HG03558 (cell line): ENCODE data around the gene TMED6.

Source experiments
- ATAC-seq: cut with Tn5 transposase; IDR thresholded peaks from one replicate; pipeline ENCODE4 v1.9.1; 2021; ENCODE audit warnings: moderate number of reproducible peaks; ENCODE audit not compliant: unreplicated experiment; ENCODE audit errors: extremely low read depth

TMED6 gene

DNA sequence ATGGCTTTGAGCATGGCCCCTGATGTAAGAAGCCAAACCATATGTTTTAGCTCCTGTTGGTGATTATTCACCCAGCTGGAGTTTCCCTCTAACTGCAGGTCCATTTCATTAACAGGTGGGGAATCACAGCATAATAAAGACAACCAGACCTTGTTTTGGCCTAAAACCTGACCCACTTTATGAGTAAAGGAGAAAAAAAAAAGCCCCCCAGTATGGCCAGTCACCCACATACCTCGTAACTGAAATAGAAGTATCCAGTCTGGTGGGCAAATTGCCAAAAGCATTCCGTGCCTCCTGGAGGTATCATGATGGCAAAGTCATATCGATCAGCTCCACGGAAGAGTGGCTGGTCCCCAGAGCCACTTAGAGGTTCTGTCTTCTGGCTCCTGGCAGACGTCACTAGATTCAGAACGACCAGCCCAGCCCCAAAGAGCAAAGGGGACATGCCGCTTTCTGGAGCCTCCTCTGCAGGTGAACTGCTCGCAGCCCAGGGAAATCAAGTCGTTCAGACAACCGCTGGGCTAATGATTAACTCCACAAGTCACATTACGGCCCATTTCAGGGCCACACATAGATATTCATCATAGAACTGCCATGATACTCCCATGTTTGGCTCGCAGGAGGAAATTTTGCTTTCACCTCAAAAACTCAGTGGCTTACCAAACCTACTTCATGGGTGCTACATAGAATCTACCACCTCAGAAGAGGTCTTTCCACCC lies at the start of gene TMED6:
TMED6 (minus strand) TSS at position 478 of the 719 bp plus-strand sequence; CDS start at position 445, 33 bp downstream.
- no peak for ATAC-seq

DNA sequence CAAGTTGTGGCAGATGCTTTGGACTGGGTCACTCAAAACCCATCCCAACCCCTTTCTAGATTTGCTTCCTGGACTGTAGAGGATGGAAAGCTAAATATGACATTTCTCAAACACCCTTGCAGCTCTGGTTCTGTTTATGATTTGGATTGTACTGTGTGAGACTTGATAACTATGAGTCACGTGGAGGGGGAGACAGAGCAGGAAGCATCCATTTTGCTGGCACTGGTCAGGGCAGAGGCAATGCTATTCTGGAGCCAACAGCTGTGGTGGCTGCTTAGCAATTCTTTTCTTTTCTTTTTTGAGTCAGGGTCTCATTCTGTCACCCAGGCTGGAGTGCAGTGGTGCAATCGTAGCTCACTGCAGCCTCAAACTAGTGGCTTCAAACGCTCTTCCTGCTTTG lies 47.8 kb upstream of the TMED6 start:
- no peak for ATAC-seq

- no peak for ATAC-seq
These were observed 46.4 kb upstream of the TMED6 start for GRCh38 chr16:69397821-69398521.

DNA sequence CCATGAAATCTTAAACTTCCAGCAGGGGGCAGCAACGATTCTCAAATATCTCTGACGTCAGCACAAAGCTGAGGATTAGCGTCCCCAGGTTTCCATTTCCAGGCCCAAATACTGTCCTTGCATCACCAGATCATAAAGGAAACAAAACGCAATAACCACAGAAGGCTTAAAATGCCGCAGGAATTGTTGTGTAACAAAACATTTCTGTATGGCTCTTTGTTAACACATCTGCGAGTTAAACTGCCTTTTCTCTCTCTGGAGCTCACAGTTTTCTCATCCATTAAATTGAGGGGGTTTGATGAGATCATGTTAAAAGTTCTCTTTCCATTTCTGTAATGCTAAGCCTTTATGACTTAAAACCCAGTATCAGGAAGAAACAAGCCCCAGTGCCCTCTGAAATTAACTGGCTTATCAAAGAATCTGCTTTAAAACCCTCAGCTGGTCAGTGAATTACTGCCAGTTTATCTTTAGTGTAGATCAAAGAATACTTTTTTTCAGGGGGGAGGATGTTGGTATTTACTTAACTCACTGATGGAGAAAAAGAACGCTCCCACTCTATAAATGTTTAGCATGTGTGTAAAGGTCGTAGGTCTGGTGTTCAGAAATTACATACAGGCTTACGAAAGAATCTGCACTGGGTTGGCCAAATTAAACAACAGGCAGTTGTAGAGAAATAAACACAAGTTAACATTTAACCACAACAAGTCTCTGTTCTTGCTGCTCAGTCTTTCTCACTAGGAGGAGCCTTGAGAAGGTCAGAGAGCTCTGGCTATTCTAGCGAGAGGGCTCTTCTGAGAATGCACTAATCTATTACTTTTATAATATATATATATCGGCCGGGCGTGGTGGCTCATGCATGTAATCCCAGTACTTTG lies 44.8 kb upstream of the TMED6 start:
- no peak for ATAC-seq

DNA sequence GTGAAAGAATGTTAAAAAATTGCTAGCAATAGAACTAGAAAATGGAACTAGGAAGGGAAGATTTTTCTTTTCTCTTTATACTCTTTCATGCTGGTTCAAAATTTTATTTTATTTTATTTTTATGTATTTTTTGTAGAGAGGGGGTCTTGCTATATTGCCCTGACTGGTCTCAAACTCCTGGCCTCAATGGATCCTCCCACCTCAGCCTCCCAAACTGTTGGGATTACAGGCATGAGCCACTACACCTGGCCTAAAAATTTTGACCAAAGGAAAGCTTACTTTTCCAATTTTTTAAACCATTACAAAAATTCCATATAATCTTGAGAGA lies 44.2 kb upstream of the TMED6 start:
- ATAC-seq: no peak

DNA sequence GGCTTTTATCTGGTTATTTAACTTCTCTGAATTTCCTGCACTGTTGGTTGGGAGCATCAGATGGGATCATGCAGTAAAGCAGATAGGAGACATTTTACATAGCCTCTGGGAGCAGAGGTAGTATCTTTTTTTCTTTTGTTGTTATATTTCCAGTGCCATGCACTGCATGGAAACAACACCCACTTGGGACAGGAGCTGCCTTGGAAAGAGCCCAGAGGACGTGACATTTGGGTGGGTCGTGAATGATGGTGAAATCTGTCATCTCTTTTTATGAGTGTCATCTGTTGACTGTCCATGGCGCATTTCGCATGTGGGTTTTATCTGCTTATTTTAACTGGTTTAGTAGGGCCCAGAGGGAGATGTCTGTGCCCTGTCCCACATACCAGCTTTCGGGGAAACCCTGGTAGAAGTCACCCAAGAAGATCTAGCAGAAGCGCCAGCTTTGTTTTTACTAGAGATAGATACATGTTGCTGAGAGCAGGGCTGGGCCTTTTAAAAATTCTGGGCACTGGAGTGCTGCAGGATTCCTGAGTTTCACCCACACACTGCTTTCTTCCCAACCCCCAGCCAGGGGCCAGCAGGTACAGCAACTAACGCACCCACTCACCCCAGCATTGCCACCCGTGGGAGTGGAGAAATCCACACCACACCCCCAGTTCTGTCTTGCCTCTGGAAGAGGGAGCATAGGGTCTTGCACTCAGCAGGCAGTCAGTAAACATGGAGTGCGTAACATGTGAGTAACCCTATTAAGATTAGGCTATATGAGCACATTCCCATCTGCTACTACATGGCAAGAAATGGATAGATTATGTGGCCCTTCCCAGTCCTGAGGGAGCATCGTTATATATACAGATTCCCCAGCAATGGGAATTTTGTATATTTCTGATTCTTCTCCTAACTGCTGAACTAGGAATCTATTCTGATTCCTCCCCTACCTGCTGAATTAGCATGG lies 42.6 kb upstream of the TMED6 start:
- no peak for ATAC-seq

GRCh38 chr16:69386596-69386995 lies 35.0 kb upstream of the TMED6 start:
- no peak for ATAC-seq

DNA sequence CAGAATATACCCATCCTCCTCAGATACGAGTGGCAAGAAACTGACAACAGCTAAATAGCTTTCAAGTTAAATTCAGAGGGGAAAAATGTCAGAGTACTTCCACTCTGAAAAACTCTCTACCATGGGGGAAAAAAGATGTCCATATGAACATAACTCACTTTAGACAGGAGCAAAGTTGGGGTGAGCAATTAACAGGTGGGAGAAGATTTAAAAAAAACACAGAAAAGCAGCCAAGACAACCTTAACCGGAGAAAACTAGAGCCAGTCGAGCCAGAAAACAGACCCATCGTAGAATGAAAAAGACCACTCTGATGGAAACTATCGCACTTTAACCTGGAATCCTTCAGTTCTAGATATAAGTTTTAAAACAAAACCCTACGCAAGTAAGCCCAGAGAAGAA lies 33.4 kb upstream of the TMED6 start:
- ATAC-seq: no peak

- no peak for ATAC-seq
These were observed 30.8 kb upstream of the TMED6 start for GRCh38 chr16:69382421-69382820.

GRCh38 chr16:69381231-69381630 lies 29.6 kb upstream of the TMED6 start:
- no peak for ATAC-seq

DNA sequence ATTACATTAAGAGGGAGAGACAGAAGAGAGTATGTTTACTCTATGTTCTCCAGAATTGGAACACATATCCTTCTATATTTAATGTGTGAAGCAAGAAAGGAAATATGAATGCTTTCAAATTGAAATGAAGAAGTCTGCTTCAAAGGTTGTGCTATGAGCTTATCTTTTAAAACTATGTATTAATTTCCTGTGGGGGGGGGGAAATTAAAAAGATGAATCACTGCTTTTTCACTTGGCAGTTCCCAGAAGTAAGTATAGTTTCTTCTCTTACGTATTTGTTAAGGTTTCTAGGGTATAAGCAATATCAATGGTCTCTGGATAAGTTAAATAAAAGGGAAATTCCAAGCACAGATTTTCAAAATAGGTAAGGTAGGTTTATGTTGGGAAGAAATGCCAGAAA lies 27.2 kb upstream of the TMED6 start:
- no peak for ATAC-seq

GRCh38 chr16:69378036-69378435 lies 26.4 kb upstream of the TMED6 start:
- no peak for ATAC-seq

DNA sequence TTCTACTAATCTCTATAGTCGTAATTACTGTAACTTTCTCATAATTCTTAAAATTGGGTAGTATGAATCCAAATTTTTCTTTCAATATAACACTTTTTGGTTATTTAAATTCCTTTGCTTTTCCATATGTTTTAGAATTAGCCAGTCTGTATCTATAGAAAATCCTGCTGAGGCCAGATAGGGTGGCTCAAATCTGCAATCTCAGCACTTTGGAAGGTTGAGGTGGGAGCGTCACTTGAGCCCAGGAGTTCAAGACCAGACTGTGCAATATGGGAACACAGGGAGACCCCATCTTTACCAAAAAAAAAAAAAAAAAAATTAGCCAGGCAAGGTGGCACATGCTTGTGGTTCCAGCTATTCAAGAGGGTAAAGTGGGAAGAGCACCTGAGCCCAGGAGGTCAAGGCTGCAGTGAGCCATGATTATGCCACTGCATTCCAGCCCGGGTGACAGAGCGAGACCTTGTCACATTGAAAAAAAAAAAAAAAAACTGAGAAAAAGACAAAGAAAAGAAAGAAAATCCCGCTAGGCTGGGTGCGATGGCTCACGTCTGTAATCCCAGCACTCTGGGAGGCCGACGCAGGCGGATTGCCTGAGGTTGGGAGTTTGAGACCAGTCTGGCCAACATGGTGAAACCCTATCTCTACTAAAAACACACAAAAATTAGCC lies 24.9 kb upstream of the TMED6 start:
- ATAC-seq: no peak

GRCh38 chr16:69373019-69373418 lies 21.4 kb upstream of the TMED6 start:
- no peak for ATAC-seq

- no peak for ATAC-seq
These were observed 20.0 kb upstream of the TMED6 start for GRCh38 chr16:69371564-69371963.

DNA sequence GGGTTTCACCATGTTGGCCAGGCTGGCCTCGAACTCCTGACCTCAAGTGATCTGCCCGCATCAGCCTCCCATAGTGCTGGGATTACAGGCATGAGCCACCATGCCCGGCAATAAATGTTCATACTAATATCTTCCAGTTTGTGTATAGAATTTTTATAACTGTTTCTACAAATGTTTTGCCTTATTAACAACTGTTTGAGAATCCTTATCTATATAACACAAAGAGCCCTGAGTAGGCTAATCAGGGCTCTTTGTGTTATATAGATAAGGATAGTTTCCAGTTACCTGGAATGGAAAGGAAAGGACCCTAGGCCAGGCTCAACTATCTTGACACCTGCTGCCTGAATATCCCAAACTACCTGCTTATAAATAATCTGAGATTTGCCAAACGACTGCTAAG lies 17.3 kb upstream of the TMED6 start:
- ATAC-seq: no peak

GRCh38 chr16:69367980-69368379 lies 16.4 kb upstream of the TMED6 start:
- ATAC-seq: no peak

DNA sequence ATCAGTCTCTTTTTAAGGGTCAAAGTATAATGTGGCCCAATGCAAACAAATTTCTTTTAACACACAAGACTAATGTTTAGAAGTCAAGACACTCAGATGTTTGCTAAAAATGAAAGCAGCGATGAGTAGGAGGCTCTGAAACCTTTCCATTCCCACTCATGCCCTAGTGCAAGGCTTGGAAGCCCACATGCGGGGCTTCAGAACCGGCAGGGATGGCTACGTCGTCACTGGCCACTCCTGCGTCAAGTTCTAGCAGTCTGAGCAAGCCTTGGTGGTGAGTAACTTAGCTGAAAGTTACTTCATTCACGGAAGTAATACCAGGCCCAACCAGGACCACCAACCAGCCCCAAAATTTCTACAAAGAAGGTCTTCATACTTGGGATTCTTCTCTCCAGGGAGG lies 14.8 kb upstream of the TMED6 start:
- ATAC-seq: no peak

DNA sequence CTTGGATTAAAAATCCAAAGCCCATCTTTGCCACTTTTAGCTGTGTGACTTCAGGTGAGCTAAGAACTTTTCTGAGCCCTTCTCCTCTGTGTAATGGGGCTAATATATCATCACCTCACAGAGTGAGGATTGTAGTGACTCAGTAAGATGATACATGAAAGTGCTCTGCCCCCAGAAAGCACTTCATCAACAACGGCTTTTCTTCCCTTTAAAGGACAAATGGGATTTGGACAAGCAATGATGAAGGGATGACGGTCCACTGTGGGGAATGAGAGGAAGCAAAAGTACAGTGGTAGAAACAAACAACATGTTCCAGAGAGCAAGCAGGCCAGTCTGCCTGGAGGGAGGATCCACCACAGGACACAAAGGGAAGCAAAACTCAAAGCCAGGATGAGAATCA lies 14.3 kb upstream of the TMED6 start:
- no peak for ATAC-seq

- ATAC-seq: no peak
These were observed 12.5 kb upstream of the TMED6 start for GRCh38 chr16:69364088-69364487.
